HEK293T (cell line): Measurements from ENCODE around the gene SH3RF1.
"Not testable (repeated sequence)": the region's sequence is repeated elsewhere in the genome, so short reads cannot be mapped to it uniquely, and the experiment has no call there.

Source experiments
- CTCF ChIA-PET: fragments of 350-600 bp; formaldehyde crosslinking; extraction: SDS; loops from one replicate; lab custom pipeline; 2021; ENCODE audit warnings: antibody characterized with exemption, inconsistent platforms; lab: Yijun Ruan, JAX
- POLR2A ChIA-PET: fragments of 350-600 bp; formaldehyde crosslinking; extraction: SDS; loops from one replicate; lab custom pipeline; 2020; ENCODE audit warnings: antibody characterized with exemption, inconsistent platforms; lab: Yijun Ruan, JAX
- DNase-seq: peaks from one replicate; pipeline ENCODE4 v3.0.0; 2012; ENCODE audit warnings: mixed read lengths; ENCODE audit errors: extremely low spot score
- ARNT ChIP-seq: fragments of 450-650 bp; IDR thresholded peaks from 2 replicates; pipeline ENCODE4 v1.6.1; 2017; ENCODE audit warnings: mild to moderate bottlenecking
- BHLHE40 ChIP-seq: fragments of 450-650 bp; IDR thresholded peaks from 2 replicates; pipeline ENCODE4 v1.6.1; 2016; ENCODE audit warnings: mild to moderate bottlenecking, moderate library complexity, borderline replicate concordance
- CTBP1 ChIP-seq: fragments of 450-650 bp; IDR thresholded peaks from 2 replicates; pipeline ENCODE4 v1.6.1; 2016; ENCODE audit warnings: borderline replicate concordance
- ELF4 ChIP-seq: fragments of 450-650 bp; IDR thresholded peaks from 2 replicates; pipeline ENCODE4 v1.6.1; 2017; ENCODE audit warnings: antibody characterized with exemption
- FOXA1 ChIP-seq: fragments of 450-650 bp; IDR thresholded peaks from 2 replicates; pipeline ENCODE4 v1.6.1; 2016; ENCODE audit warnings: mild to moderate bottlenecking
- FOXK2 ChIP-seq: fragments of 450-650 bp; IDR thresholded peaks from 2 replicates; pipeline ENCODE4 v1.6.1; 2016; ENCODE audit warnings: mild to moderate bottlenecking
- FOXM1 ChIP-seq: fragments of 450-650 bp; IDR thresholded peaks from 2 replicates; pipeline ENCODE4 v1.6.1; 2017; ENCODE audit warnings: mild to moderate bottlenecking, borderline replicate concordance
- HDGF ChIP-seq: fragments of 450-650 bp; IDR thresholded peaks from 2 replicates; pipeline ENCODE4 v1.6.1; 2017; ENCODE audit warnings: antibody characterized with exemption, borderline replicate concordance
- L3MBTL2 ChIP-seq: fragments of 450-650 bp; conservative IDR thresholded peaks from 2 replicates; pipeline ENCODE4 v1.6.1; 2016; ENCODE audit warnings: mild to moderate bottlenecking
- LEF1 ChIP-seq: fragments of 450-650 bp; IDR thresholded peaks from 2 replicates; pipeline ENCODE4 v1.6.1; 2017; ENCODE audit warnings: mild to moderate bottlenecking, borderline replicate concordance
- NFRKB ChIP-seq: fragments of 450-650 bp; IDR thresholded peaks from 2 replicates; pipeline ENCODE4 v1.6.1; 2016; ENCODE audit warnings: mild to moderate bottlenecking, moderate library complexity
- SP1 ChIP-seq: fragments of 450-650 bp; IDR thresholded peaks from 2 replicates; pipeline ENCODE4 v1.6.1; 2017
- SUZ12 ChIP-seq: fragments of 450-650 bp; IDR thresholded peaks from 2 replicates; pipeline ENCODE4 v1.6.1; 2016; ENCODE audit warnings: mild to moderate bottlenecking
- TARDBP ChIP-seq: fragments of 450-650 bp; IDR thresholded peaks from 2 replicates; pipeline ENCODE4 v1.6.1; 2016
- ZNF384 ChIP-seq: fragments of 450-650 bp; IDR thresholded peaks from 2 replicates; pipeline ENCODE4 v1.6.1; 2016
- TF ChIP-seq, protein P1 (sequence below): fragments of 450-650 bp; IDR thresholded peaks from 2 replicates; pipeline ENCODE4 v1.6.1; 2016

SH3RF1 gene

DNA sequence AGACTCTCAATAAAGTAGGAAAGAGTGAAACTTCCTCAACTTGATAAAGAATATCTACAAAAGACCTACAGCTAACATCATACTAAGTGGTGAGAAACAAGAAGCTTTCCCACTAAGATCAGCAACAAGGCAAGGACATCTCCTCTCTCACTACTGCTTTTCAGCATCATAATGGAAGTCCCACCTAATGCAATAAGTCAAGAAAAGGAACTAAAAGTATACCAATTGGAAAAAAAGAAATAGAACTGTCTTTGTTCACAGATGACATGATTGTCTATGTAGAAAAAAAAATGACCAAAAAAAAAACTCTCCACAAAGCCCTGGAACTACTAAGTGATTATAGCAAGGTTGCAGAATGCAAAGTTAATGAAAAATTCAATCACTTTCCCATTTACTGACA lies 25.1 kb upstream of the SH3RF1 start:
- ChIA-PET POLR2A (no interaction called here), CTCF (no interaction called here)
- TF ChIP-seq ZNF384 (no peak), ARNT (no peak)
- no peak for DNase-seq

DNA sequence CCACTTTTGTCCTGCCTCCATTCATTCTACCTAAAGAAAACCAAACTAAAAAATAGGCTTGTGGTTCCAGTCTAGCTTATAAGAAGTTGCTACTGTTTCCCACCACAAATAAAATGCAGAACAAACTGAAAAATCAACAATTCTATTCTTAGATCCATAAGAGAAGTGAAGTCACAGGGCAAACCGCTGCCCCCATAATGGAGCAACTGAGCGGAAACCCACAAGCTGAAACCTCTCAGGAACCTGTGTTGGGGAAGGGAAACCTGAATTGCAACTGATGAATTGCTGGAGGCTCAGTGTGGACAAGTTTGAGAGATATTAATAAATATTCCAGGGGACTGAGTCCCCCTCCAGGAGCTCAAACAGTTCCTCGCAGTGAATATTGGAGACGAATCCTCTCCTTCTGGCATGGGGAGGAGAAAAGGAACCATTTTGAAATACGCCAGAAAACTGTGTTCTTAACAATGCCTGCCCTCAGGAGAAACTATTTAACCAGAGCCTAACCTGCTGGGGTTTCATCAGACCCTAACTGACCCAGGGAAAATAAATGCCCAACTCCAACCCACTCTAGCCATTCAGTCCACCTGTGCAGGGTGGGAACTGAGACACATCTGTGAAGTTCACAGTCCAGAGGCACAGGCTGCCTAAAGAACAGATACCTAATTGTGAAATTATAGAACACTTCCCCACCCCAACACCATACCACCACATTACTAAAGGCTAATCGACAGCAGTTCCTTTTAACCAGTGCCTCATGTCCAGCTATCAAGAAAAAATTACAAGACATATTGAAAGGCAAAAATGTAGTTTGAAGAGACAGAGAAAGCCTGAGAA lies 22.8 kb upstream of the SH3RF1 start:
- ChIA-PET CTCF (interaction anchor here (1.0 kb wide), 1 partner anchor 20 kb away, joined by 3 read pairs; no protein-coding TSS in a partner anchor), POLR2A (no interaction called here)
- TF ChIP-seq CTBP1: no peak
- no peak for TF ChIP-seq SP1
- TF ChIP-seq ELF4: no peak
- no peak for TF ChIP-seq TARDBP
- no peak for TF ChIP-seq NFRKB
- no peak for TF ChIP-seq L3MBTL2
- TF ChIP-seq, protein P1, sequence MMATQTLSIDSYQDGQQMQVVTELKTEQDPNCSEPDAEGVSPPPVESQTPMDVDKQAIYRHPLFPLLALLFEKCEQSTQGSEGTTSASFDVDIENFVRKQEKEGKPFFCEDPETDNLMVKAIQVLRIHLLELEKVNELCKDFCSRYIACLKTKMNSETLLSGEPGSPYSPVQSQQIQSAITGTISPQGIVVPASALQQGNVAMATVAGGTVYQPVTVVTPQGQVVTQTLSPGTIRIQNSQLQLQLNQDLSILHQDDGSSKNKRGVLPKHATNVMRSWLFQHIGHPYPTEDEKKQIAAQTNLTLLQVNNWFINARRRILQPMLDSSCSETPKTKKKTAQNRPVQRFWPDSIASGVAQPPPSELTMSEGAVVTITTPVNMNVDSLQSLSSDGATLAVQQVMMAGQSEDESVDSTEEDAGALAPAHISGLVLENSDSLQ: no peak
- no peak for TF ChIP-seq BHLHE40
- no peak for TF ChIP-seq FOXM1
- TF ChIP-seq ARNT: no peak
- TF ChIP-seq LEF1: no peak
- DNase-seq: no peak

DNA sequence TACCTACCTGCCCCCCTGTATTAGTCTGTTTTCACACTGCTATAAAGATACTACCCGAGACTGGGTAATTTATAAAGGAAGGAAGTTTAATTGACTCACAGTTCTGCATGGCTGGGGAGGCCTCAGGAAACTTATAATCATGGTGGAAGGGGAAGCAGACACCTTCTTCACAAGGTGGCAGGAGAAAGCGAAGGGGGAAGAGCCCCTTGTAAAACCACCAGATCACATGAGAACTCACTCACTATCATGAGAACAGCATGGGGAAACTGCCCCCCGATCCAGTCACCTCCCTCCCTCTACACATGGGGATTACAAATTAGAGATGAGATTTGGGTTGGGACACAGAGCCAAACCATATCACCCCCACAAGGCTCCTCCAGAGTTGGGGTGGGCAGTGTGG lies 17.2 kb upstream of the SH3RF1 start:
- CTCF ChIA-PET, DNase-seq, POLR2A ChIA-PET: not testable (repeated sequence)

DNA sequence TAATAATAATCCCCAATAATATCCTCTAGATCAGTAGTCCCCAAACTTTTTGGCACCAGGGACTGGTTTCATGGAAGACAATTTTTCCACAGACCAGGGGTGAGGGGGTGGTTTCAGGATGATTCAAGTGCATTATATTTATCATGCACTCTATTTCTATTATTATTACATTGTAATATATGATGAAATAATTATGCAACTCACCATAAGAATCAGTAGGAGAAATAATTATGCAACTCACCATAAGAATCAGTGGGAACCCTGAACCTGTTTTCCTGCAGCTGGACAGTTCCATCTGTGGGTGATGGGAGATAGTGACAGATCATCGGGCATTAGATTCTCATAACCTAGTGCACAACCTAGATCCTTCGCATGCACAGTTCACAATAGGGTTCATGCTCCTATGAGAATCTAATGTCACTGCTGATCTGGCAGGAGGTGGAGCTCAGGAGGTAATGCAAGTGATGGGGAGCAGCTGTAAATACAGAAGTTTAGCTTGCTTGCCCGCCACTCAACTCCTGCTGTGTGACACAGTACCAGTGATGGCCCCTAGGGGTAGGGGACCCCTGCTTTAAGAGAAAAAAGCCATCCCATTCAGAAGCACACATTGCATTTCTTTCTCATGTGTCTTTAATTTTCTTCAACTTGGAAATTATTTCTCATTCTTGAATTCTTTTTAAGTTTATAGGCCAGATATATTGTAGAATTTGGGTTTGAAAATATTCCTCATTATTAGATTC lies 16.0 kb upstream of the SH3RF1 start:
- POLR2A ChIA-PET: no interaction called here
- no peak for DNase-seq
- CTCF ChIA-PET: interaction anchor here (0.5 to 1.0 kb wide), 5 partner anchors 9 to 872 kb away, joined by 3 to 4 read pairs (median 3); no protein-coding TSS in a partner anchor
- TF ChIP-seq, protein P1: peak; percentile 44; the same call in 1 of the 2 replicates
- TF ChIP-seq NFRKB: no peak

DNA sequence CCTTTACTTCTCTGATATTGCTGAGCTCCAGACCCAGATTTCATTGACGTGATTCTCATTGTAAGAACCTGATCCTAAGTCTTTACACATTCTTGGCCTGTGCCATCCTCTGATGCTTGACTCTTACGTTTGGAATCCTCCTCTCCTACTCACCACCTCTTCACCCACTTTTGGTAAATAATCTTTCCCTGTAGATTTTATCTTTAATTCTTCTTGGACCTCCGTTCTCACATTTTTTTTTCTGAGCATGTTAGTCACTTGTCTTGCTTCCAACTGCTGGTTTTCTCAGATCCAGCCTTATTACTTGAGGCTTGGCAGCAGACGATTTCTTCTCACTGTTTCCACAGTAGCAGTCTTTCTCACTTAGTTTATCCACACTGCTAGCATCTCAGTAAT lies 12.4 kb upstream of the SH3RF1 start:
- ChIA-PET CTCF (no interaction called here), POLR2A (no interaction called here)
- TF ChIP-seq, protein P1: no peak
- no peak for TF ChIP-seq L3MBTL2
- no peak for TF ChIP-seq FOXK2
- no peak for TF ChIP-seq ELF4
- DNase-seq: no peak

DNA sequence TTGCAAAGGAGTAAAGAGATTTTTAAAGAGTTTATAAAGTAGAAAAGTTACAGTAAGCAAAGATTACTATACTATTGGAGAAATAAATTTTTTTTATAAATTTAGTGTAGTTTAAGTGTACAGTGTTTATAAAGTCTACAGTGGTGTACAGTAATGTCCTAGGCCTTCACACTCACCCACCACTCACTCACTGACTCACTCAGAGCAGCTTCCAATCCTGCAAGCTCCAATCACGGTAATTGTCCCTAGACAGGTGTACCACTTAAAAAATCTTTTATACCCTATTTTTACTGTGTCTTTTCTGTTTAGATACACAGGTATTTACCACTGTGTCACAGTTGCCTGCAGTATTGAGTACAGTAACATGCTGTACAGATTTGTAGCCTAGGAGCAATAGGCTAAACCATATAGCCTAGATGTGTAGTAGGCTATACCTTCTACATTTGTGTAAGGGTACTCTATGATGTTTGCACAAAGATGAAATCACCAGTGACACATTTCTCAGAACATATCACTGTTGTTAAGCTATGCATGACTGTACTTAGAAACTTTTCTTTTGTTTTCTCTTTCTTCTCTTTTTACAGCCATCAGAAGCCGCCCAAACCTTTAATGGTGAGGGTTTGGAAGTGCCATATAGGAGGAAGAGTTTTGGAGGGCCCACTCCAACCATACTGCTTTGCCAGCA lies 11.8 kb upstream of the SH3RF1 start:
- ChIA-PET POLR2A (interaction anchor here (0.8 kb wide), 1 partner anchor 272 kb away, joined by 4 read pairs; the partner anchor contains the start of gene CBR4), CTCF (interaction anchor here (0.9 kb wide), 1 partner anchor 10 kb away, joined by 4 read pairs; no protein-coding TSS in a partner anchor)
- DNase-seq: no peak
- no peak for TF ChIP-seq ZNF384
- no peak for TF ChIP-seq LEF1
- no peak for TF ChIP-seq SP1
- TF ChIP-seq ELF4: no peak
- no peak for TF ChIP-seq L3MBTL2
- no peak for TF ChIP-seq BHLHE40
- TF ChIP-seq FOXA1: no peak
- TF ChIP-seq FOXK2: no peak
- TF ChIP-seq NFRKB: no peak
- TF ChIP-seq CTBP1: no peak
- no peak for TF ChIP-seq ARNT
- no peak for TF ChIP-seq SUZ12
- no peak for TF ChIP-seq HDGF
- no peak for TF ChIP-seq TARDBP
- TF ChIP-seq FOXM1: no peak
- TF ChIP-seq, protein P1: no peak
